Sciatic nerve (tissue), 2 donors: Measurements from ENCODE around the gene FGF5. TPM values are rescaled to one million over a fixed set of nuclear protein-coding genes. Genes with fewer than 3 reads are reported as not detected.

ENCODE experiments used
- ATAC-seq: fragments of 200-7000 bp; cut with Tn5 transposase; one replicate; pipeline ENCODE4 v1.9.1; 2020; ENCODE audit warnings: mild to moderate bottlenecking, moderate library complexity
- DNase-seq: peaks from one replicate; pipeline ENCODE4 v3.0.0-alpha.2; 2020; ENCODE audit warnings: low spot score
- intact Hi-C: fragments of 100-400 bp; cut with DNase I; formaldehyde crosslinking; loops from one replicate; pipeline ENCODE4 v1.14.2; 2022
- total RNA-seq: library from RNA; stranded (reverse); fragmentation: NEBNext Ultra II Directional; extraction: Animal tissue kit (Norgen Biotek cat#: 25700); gene quantifications from one replicate; pipeline ENCODE4 v1.2.1, GENCODE V29; 2021
- donor health status: DM: no; HTN: no; CAD: no.
- donor health status: DM: no; HTN: no; CAD: no.

FGF5 gene
- total RNA-seq, 1 donor from 2014 or later = 0.31 TPM

DNA sequence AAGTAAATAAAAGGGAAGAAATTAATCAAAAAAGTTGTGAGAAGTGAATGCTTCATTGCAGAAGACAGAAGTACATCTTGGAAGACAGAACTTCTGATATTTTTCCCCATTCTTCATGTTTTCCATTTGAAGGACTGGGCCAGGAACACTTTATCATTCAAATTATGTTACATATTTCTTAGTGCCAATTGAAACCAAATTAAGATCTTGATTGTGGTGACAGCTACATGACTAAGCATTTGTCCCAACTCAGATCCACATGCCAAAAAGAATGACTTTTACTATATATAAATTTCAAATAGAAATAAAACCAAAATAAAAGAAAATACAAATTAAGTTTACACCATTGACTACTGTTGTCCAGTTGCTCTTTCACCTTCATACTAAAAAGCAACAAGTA, 14.0 kb upstream of the FGF5 start:
- ATAC-seq (no peak), DNase-seq (no peak)
- intact Hi-C loops = no loop called here

DNA sequence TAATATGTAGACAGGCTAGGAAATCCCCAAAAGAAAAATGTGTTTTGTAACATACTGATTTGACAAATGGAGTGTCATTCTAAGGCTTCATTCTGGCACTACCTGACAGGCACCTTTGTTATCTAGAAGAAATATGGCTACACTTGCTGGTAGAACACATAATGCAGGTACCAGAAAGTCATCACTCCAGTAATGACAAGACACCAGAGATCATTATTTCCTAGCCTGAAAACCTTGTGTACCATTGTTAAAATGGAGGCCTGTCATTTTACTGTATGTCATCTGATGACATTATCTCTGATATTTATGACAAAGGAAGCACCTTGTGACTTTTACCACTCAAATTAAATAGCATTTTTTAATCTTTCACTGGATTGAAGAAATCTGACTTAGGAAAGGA, 13.5 kb upstream of the FGF5 start:
- DNase-seq (no peak), ATAC-seq (no peak)
- intact Hi-C loops = no loop called here

DNA sequence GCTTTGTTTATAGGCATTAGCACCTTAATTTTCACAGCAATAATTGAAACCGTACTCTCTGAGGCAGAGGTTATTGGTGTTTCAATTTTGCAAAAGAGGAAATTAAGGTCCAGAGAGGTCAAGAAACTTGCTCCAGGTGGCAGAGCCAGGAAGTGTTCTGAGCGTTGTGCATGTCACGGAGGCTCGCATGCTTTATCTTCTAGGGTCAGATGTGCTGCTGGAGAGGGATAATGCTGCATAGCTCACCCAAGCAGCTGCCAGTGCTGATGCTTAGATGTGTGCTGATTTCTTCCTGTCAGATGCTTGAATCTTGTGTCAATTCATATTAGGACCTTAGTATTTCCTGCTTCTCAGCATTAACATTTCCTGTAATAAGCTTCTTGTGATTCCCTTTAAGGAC, 13.0 kb upstream of the FGF5 start:
- DNase-seq (no peak), ATAC-seq (no peak)
- intact Hi-C loops = no loop called here

DNA sequence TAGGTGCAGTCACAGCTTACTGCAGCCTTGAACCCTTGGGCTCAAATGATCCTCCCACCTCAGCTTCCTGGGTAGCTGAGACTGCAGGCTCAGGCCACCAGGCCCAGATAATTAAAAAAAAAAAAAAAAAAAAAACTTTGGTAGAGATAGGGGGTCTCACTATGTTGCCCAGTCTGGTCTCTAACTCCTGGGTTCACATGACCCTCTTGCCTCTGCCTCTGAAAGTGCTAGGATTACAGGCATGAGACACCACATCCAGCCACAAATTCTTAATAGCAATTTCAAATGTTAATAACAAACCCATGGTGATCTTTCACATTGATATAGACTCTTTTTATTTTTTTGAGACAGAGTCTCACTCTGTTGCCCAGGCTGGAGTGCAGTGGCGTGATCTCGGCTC, 12.3 kb upstream of the FGF5 start:
- ATAC-seq (no peak), DNase-seq (no peak)
- intact Hi-C loops = no loop called here

DNA sequence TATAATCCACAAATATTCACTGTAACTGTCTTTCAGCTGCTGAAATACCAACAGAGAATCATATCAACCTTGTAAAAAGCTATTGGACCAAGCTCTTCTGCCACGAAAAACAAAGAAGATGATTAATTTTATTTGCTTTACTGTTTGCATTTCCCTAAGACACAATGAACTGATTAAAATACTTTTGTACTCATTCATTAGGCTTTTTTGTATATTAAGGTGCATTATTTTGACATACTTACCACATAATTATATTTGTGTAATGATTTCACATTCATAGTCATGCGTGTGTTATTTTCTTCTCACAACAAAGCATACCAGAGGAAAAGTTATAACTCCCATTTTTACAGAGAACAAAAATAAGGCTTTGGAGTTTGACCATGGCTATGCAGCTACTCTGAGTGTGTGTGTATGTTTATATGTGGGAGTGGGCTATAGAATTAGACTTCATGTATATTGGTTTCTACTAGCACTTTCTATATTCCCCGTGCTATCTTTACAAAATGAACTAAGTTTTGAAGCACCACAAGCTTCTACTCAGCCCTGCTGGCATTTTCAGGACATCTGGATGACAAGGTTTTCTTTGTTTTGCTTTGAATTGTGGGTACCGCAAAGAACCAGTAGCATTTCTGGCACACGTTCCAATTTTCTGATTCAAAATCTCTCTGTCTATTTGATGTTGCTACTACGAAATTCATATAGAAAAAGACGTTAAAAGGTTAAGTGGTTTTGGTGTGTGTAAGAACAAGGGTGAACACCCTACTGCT, 11.0 kb upstream of the FGF5 start:
- no peak for ATAC-seq
- intact Hi-C loops = no loop called here

DNA sequence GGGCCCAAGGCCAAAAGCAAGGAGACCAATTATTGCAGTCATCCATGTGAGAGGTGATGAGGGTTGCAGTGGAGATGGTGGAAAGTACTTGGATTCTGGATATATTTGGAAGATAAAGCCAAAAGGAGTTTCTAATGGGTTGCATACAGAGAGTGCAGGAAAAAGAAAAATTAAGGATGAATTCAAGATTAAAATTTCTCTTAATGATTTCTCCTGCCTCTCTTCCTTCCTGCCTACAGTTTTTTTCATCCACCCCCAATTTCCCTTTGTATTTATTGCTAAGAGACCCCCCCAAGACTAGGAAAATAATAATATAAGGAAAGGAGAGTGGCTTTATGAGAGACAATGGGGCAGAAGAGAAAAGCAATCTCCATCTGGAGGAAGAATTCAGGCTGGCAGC, 8.6 kb upstream of the FGF5 start:
- intact Hi-C loops = no loop called here
- DNase-seq (no peak), ATAC-seq (no peak)

More for the DNA sequence above, 11.0 kb upstream of the FGF5 start:
- no peak for DNase-seq

DNA sequence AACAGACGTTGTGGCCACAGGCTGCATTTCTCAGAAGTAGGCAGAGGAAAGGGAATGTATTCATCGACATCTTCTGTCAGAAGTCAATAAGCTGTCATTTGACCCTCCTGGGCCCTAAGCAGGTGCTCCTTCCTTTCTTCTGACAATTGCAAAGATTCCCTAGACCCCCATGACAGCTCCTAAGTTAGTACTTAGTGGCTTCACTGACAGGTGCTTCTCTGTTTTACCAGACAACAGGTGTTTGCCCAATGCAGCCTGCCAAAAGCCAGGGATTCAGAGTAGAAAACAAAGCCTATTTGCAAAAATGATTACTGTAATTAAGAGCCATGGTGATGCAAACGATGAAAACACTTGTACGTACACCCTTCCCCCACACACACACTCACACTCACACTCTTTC, 7.5 kb upstream of the FGF5 start:
- DNase-seq = no peak
- no peak for ATAC-seq
- intact Hi-C loops = no loop called here

DNA sequence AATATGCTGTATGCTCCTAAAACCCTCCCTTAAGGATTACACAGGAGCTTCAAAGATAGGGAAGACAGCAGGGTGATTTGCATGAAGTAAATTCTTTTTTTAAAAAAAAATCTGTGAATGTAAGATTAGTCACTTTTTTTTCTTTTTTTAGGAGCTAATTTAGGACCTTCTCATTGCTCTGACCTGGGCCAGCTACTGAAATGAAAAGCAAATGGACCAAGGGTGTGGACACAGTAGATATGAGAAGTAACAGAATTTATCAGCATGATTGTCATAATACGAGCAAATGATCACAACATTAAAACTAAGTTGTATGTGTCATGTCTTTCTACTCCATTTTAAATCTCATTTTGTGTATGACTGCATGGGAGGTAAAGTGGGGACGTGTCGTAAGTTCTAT, 6.6 kb upstream of the FGF5 start:
- DNase-seq (no peak), ATAC-seq (no peak)
- intact Hi-C loops = no loop called here

DNA sequence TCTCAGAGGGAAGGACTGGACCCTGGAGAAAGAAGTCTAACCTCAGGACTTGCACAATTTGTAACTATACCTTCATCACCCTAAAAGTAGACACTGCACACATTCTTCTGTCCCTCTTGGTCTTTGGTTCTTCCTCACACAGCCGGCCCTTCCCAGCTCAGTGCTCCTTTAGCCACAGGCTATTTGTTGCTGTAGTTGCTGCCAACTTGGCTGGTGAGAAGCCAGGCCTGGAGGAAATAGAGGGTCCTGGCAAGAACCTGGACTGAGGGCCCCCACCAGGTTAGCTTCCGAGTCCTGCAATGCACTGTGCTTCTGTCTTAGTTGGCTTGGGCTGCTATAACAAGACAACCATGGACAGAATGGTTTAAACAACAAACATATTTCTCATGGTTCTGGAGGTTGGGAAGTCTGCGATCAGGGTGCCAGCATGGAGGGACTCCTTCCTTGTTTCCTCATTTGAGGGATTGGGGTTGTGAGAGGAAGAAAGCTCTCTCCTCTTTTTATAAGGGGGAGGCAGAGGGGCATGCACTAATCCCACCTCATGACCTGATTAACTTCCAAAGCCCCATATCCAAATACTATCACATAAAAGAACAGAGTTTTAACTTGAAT, 4.4 kb upstream of the FGF5 start:
- intact Hi-C loops = no loop called here
- no peak for ATAC-seq
- DNase-seq = no peak

DNA sequence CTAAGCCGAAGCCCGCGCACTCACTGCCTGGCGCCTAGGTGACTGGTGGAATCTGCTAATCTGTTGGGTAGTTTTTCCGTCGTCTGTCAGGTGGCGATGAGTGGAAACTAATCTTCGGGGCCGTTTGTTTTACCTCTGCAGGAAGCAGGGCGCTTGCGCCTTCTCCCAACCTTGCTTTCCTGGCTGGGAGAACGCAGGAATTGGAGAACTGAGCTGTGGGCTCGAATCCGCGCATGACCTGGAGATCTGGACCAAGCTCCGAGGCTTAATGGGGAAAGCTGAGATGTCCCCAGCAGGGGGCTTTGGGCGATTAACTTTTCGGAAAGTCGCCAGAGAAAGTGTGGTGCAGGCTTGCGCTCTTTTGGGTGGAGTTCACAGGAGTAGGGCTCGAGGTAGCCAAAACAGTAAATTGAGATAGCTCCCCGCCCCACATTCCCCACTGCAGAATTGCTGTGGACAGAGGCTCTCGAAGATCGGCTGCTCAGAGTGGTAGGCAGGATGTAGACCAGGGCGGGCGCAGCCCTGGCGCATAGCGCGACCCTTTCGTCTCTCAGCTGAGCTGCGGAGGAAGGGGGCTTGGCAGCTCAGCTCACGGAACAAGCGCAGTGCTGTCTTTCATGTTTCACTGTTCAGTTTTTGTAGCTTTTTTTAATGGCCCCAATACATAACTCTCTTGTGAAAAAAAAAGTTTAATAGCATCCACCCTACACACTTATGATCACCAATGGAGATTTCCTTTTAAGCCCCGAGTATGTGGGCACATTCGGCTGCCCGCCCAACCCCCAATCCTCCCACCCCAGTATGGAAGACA, 2.7 kb upstream of the FGF5 start:
- ATAC-seq = no peak
- no peak for DNase-seq
- intact Hi-C loops = no loop called here

DNA sequence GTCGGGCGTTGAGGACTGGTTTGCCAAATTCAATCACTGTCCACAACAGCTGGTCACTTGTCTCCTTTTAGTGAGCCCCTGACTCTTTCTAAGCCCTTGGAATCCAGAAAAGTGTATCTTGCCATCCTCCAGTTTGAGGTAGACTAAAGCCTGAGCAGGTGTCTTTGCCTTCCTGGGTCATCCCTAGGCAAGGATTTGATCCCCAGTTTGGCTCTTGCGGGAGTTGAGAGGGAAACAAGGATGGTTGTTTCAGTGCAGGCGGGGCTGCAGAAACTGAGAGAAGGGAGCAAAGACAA, 2.2 kb upstream of the FGF5 start:
- intact Hi-C loops = no loop called here
- ATAC-seq (no peak), DNase-seq (no peak)

DNA sequence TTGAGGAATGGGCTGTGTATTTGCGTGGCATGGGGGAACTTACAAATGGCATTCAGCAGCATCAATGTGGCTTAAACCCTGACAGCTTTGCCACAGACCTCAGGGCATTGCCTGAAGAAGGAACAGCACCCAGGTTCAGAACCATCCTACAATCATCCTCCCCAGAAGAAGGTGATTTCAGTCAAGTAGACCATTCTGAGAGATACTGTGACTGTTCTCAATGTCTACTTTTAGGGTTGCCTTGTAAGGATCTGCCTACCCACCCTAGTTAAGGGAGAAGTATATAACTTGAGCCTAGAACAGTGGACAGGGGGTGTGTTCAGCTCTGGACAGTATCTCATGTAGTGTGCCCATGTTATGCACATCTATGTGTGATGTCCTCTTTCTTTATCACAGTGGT, 1.6 kb upstream of the FGF5 start:
- intact Hi-C loops = no loop called here
- DNase-seq = no peak
- ATAC-seq = no peak

DNA sequence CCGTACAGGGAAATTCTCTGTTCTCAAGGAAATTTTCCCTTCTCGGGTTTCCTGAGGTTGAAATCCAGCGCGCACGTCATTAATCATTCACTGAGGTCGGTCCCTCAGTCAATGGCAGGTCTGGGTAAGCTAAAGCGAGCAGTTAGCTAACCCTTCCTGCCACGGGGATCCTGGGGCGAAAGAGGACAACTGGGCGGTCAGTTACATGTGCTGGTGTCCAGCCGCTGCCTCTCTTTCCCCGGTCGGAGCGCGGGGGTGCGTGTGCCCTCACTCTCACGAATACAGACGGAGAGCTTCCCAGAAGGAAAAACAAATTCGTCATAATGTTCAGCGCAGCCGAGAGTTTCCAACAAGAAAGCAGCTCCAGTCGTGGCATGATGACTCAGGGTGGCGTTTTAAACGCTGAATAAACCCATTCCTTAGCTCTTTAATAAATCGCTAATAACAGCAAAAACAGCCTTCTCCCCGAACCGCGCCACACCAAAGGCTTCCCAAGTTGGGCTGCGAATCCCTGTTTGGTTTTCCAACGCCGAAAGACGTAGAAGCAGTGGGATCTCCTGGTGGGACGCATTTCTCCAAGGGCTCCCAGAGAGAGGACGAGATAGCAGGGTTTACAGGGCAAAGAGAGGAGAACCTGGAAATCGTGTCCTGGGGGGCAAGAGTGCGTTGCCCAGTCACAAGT, 752 bp upstream of the FGF5 start:
- peak; percentile 18 for ATAC-seq
- intact Hi-C loops = no loop called here
- DNase-seq = no peak

DNA sequence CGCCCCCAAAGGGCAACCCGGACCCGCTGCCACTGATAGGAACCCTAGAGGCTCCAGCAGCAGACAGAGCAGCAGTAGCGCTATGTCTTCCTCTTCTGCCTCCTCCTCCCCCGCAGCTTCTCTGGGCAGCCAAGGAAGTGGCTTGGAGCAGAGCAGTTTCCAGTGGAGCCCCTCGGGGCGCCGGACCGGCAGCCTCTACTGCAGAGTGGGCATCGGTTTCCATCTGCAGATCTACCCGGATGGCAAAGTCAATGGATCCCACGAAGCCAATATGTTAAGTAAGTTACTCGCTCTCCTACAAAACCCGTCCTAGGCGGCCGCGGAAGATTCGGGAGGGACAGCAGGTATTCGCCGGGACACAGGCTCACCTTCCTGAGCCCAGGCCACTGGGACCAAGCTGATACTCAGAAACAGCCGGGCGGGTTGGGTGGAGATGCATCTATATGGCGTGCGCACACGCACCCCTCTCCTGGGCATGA, 477 bp downstream of the FGF5 start:
- peak; percentile 55 for ATAC-seq
- no peak for DNase-seq
- intact Hi-C loops = no loop called here

DNA sequence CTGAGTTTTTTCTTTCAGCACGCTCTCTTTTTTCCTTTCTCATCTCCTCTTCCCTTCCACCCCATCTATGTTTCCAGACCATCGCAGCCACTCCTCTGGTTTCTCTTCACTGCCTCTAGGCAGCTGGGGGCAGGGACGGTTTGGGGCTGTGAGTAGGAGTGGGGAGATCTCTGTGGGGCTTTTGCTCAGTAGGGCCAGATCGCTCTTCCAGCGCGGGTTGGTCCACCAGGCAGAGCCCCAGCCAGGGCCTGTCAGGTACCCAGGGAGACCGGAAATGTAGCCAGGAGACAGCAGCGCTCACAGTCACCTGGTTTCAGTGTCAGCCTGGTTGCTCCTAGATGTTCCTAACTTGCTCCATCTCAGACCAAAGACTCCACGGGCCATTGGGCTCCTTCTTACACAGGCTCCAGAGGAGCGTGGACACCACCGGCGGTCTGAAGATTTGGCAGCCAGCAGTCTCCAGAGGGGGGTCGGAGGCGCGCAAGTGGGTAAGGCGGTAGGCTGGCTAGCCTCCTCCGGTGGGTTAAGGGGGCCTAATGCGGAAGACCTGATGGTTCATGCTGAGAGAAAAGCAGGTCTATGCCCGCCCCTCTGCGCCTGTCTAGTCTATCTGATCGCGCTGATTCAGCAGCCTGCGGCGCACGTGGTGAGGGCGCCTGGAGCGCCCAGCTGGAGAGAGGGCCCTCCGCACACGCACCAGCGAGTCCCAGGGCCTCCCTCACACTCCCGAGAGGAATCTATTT, 1.8 kb downstream of the FGF5 start:
- no peak for ATAC-seq
- intact Hi-C loops = no loop called here

DNA sequence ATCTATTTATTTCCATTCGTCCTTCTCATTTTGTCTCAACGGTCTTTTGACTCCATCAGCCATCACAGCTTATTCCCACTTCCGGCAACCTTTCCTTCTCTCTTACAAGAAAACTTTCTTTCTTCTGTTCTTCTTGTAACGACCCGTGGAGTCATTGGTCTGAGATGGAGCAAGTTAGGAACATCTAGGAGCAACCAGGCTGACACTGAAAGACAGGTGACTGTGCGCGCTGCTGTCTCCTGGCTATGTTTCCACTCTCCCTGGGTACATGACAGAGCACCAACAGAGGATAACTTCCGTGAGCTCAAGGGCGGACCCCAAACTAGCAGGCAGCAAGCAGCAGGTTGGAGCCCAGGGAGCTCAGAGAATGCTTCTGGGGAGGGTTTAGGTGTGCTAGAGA, 2.5 kb downstream of the FGF5 start:
- intact Hi-C loops = no loop called here
- DNase-seq (no peak), ATAC-seq (no peak)

More for the DNA sequence above, 1.8 kb downstream of the FGF5 start:
- no peak for DNase-seq

DNA sequence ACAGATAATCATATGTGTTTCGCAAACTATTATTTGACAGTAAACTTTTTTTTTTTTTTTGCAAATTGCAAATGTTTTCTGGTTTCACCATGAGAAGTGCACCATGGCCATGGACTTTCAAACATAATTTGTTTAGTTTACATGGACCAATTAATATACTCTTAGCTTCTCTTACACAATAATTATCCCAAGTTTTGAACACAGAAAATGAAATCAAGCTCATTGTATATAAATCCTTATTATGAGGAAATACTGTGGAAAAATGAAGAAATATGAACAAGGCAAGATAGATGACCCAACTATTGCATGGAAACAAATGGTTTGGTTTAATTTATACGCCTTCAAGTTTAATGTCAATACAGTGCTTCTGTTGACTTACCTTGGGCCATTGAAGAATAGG, 3.9 kb downstream of the FGF5 start:
- DNase-seq = no peak
- no peak for ATAC-seq
- intact Hi-C loops = no loop called here

DNA sequence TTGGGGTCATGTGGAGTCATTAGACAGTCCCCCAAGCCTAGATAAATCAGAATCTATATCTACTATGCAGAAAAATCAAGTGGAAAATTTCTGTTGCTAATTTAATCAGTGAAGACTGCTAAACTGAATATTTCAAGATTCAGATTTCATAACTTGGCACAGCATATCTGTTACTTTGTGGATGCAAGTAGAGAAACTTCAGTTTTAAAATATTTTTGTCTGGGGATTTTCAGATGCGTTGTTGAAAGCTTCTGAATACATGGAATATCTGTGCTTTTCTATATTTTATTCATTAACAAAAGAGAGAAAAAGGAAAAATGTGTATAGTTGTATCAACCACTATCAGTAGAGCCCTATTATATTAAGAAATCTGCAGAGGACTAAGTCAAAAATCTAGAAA, 4.4 kb downstream of the FGF5 start:
- intact Hi-C loops = no loop called here
- ATAC-seq (no peak), DNase-seq (no peak)

DNA sequence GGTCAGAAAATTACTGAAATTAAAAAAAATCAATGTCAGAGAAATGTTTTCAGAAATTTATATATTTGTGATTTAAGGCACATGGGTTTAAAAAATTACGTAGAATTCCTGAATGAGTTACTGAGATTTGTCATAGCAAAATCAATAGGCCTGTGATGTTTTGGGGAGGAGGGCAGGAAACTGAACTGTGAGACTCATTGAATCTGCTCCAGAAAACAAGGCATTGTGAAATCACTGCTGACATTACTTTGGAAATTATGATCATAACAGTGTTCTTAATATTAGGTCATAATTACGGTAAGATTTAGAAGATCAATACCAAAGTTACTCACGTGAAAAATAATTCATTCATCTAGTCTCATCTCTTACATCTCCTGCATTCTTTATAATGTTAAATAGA, 5.3 kb downstream of the FGF5 start:
- no peak for ATAC-seq
- intact Hi-C loops = no loop called here
- DNase-seq = no peak
